ENCODE measurements around the gene AK5. TPM values are rescaled to one million over a fixed set of nuclear protein-coding genes. Genes with fewer than 3 reads are reported as not detected.

Gene AK5
- total and polyA plus RNA-seq, 2 of the 4 experiments (the other 2 are of a cell fraction): 22.5 to 25.8 TPM

GRCh38 chr1:77438236-77438913, 156.6 kb downstream of the AK5 start (continued):
- no peak for TF ChIP-seq RAD21 (IDR thresholded peaks at IDR 0.05; ENCODE audit: low read length)
- TF ChIP-seq MXI1 (IDR thresholded peaks at IDR 0.05; ENCODE audit: borderline replicate concordance, low read depth, low read length): no peak

- Histone ChIP-seq H3K9me3 (ENCODE audit: control insufficient read depth, insufficient read depth, low read length) (no peaks in the 10 kb centered on the region), H3K14ac (replicated peaks; ENCODE audit: low read depth, low read length) (peak overlapping the region; percentile 65; the same call in 1 of the 2 replicates), H4K91ac (ENCODE audit: insufficient read depth, low read depth, low read length) (peak overlapping the region; percentile 9; the same call in 1 of the 2 replicates), H3K18ac (ENCODE audit: low read depth, low read length) (no peak overlapping the region), H4K8ac (ENCODE audit: low read depth in 2 of 2, low read length in 2 of 2) (peak overlapping the region in 1 of 2 experiments; percentile 17; a peak in 2 of 4 replicates), H3K9me1 (ENCODE audit: insufficient read depth, low read length) (peaks cover 11% of the 10 kb centered on the region; the same call in 1 of the 2 replicates), H2BK15ac (ENCODE audit: low read depth, low read length) (no peak overlapping the region), H3K36me3 (ENCODE audit: control insufficient read depth, insufficient read depth, low read length) (peaks cover 1% of the 10 kb centered on the region; the same call in 1 of the 2 replicates), H2AK5ac (ENCODE audit: low read depth, low read length) (no peak overlapping the region), H3K79me1 (ENCODE audit: low read depth in 1 of 2, low read length in 2 of 2) (peaks cover 0 to 20% of the 10 kb centered on the region in 2 experiments; a peak in 3 of 4 replicates), H3K56ac (ENCODE audit: extremely low read depth, insufficient read depth, low read length) (no peak overlapping the region), H2BK20ac (ENCODE audit: low read depth, low read length) (peak overlapping the region; percentile 75; the same call in 1 of the 2 replicates), H3K23ac (ENCODE audit: low read depth, low read length) (peak overlapping the region; percentile 17; the same call in 1 of the 2 replicates), H3K27ac (ENCODE audit: insufficient read depth, low read length) (peak overlapping the region; percentile 3; the same call in 1 of the 2 replicates), H2BK120ac (ENCODE audit: low read depth, low read length) (peak overlapping the region; percentile 18; the same call in 1 of the 2 replicates), H4K20me1 (ENCODE audit: insufficient read depth, low read length) (no peaks in the 10 kb centered on the region), H3K9ac (ENCODE audit: low read depth, low read length) (no peak overlapping the region), H3K27me3 (ENCODE audit: control insufficient read depth, insufficient read depth, low read length) (no peaks in the 10 kb centered on the region), H3K4me3 (ENCODE audit: insufficient read depth, low read depth, low read length) (no peak overlapping the region), H3K4me1 (ENCODE audit: control insufficient read depth, insufficient read depth, low read length) (peaks cover 8% of the 10 kb centered on the region), H4K5ac (ENCODE audit: low read depth, low read length) (no peak overlapping the region), H2AK9ac (replicated peaks; ENCODE audit: low read depth, low read length, poor library complexity) (no peak overlapping the region), H3K4ac (ENCODE audit: low read depth, low read length) (peak overlapping the region; percentile 60; the same call in 1 of the 2 replicates), H2AFZ (replicated peaks; ENCODE audit: low read length, poor library complexity) (no peak overlapping the region), H2BK5ac (ENCODE audit: low read depth, low read length, poor library complexity, severe bottlenecking) (peak overlapping the region; percentile 73), H3K4me2 (ENCODE audit: low read depth, low read length) (no peak overlapping the region)
- ChIA-PET POLR2A (ENCODE audit: unreplicated experiment) (no interaction called here), CTCF (interaction anchor here (1.3 kb wide), 1 partner anchor 285 kb away, joined by 3 read pairs; no protein-coding TSS in a partner anchor)
- DNase-seq: peak; percentile 48
- intact Hi-C loops (cut with micrococcal nuclease): no loop called here
- dilution Hi-C loops (cut with HindIII; ENCODE audit: low sequenced_read_pairs, unreplicated experiment): no loop called here
- peak; percentile 86 for ATAC-seq (ENCODE audit: low read depth)
- BruUV-seq (replicated peaks): no TSS peak
- in situ Hi-C loops (cut with MboI; ENCODE audit: low sequenced_read_pairs): no loop called here
- WGBS, 2 experiments (ENCODE audit: extremely low coverage in 2 of 2, insufficient read length in 1 of 2): 90% methylated on average over 4 of the region's 4 CpGs; no CpG with 5 or more reads in 1 of the 2 experiments
- TF ChIP-seq POLR2A (IDR thresholded peaks at IDR 0.05; ENCODE audit: low read depth, low read length) (no peak), USF2 (IDR thresholded peaks at IDR 0.05; ENCODE audit: low read depth, low read length) (no peak), RCOR1 (IDR thresholded peaks at IDR 0.05; ENCODE audit: insufficient replicate concordance, low read length) (no peak), MAZ (IDR thresholded peaks at IDR 0.05; ENCODE audit: borderline replicate concordance, low read depth, low read length) (no peak), CHD1 (IDR thresholded peaks at IDR 0.05; ENCODE audit: low read depth, low read length) (no peak), RAD21 (IDR thresholded peaks at IDR 0.05; ENCODE audit: low read length) (no peak), BHLHE40 (IDR thresholded peaks at IDR 0.05; ENCODE audit: low read depth, low read length) (no peak), RFX5 (IDR thresholded peaks at IDR 0.05; ENCODE audit: low read depth, low read length) (no peak), FOS (IDR thresholded peaks at IDR 0.05; ENCODE audit: low read depth, low read length) (no peak)
- TF ChIP-seq, protein P1, sequence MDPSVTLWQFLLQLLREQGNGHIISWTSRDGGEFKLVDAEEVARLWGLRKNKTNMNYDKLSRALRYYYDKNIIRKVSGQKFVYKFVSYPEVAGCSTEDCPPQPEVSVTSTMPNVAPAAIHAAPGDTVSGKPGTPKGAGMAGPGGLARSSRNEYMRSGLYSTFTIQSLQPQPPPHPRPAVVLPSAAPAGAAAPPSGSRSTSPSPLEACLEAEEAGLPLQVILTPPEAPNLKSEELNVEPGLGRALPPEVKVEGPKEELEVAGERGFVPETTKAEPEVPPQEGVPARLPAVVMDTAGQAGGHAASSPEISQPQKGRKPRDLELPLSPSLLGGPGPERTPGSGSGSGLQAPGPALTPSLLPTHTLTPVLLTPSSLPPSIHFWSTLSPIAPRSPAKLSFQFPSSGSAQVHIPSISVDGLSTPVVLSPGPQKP (IDR thresholded peaks at IDR 0.05; ENCODE audit: borderline replicate concordance, low read depth, low read length): no peak
Observed at GRCh38 chr1:77446841-77447555, 165.2 kb downstream of the AK5 start.
